Measurements from ENCODE around the gene SLC6A18. TPM values are rescaled to one million over a fixed set of nuclear protein-coding genes. Genes with fewer than 3 reads are reported as not detected.
"Not testable (repeated sequence)": the region's sequence is repeated elsewhere in the genome, so short reads cannot be mapped to it uniquely, and the experiment has no call there.

The SLC6A18 gene
- total RNA-seq, 2 donors from 2014 or later, result not detected

GRCh38 chr5:1265461-1266455 is 40.6 kb downstream of the SLC6A18 start:
- DNase-seq (ENCODE audit: low spot score), result no peak
- intact Hi-C loops (cut with DNase I), result no loop called here

- DNase-seq (ENCODE audit: low spot score), result no peak
- intact Hi-C loops (cut with DNase I), result no loop called here
Observed at GRCh38 chr5:1266791-1267190, 41.6 kb downstream of the SLC6A18 start.

DNA sequence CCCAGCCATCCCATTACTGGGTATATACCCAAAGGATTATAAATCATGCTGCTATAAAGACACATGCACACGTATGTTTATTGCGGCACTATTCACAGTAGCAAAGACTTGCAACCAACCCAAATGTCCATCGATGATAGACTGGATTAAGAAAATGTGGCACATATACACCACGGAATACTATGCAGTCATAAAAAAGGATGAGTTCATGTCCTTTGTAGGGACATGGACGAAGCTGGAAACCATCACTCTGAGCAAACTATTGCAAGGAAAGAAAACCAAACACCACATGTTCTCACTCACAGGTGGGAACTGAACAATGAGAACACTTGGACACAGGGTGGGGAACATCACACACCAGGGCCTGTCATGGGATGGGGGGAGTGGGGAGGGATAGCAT is 42.3 kb downstream of the SLC6A18 start:
- DNase-seq (ENCODE audit: low spot score); intact Hi-C loops (cut with DNase I): not testable (repeated sequence)

GRCh38 chr5:1268056-1268455 is 42.9 kb downstream of the SLC6A18 start:
- intact Hi-C loops (cut with DNase I), result no loop called here

DNA sequence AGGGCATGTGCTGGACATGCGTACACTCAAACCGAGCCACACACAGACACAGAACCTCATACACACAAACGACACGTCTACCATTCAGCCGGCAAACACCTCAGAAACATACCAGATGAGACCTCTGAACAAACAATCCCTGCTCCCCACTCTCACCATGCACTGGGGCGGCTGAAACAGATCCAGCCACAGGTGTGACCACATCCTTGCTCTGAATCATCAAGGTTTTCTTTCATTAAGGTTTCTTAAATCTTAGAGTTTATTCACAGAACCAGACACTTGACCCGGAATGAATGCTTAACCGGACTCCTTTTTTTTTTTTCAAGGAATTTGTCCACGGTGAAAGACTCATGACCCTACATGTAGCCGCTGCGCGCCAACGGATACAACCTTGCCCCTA is 43.5 kb downstream of the SLC6A18 start:
- intact Hi-C loops (cut with DNase I), result no loop called here
- no peak for DNase-seq (ENCODE audit: low spot score)

More at GRCh38 chr5:1268056-1268455, 42.9 kb downstream of the SLC6A18 start:
- DNase-seq (ENCODE audit: low spot score), result no peak

DNA sequence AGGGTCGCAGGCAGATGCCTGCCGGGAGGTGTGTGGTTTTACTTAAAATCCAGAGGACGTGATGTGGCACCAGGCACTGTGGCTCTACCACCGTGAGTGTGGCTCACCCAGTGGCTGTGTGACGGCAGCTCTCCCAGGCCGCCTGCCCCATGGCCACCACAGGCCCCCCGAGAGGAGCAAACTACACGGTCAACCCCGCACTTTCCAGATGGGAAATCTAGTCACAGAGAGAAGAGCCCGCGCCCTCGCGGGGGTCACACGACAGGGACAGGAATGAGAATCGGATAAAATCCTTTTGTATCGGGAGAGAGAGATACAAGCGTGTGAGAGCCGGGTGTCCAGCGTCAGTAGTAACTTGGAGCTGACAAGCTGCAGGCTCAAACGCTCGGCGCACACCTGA is 45.2 kb downstream of the SLC6A18 start:
- intact Hi-C loops (cut with DNase I), result no loop called here
- no peak for DNase-seq (ENCODE audit: low spot score)

GRCh38 chr5:1270933-1271914 is 46.0 kb downstream of the SLC6A18 start:
- DNase-seq (ENCODE audit: low spot score), result no peak
- intact Hi-C loops (cut with DNase I), result no loop called here

GRCh38 chr5:1272201-1272600 is 47.0 kb downstream of the SLC6A18 start:
- no peak for DNase-seq (ENCODE audit: low spot score)

GRCh38 chr5:1273745-1274144 is 48.6 kb downstream of the SLC6A18 start:
- intact Hi-C loops (cut with DNase I), result no loop called here
- no peak for DNase-seq (ENCODE audit: low spot score)

More at GRCh38 chr5:1272201-1272600, 47.0 kb downstream of the SLC6A18 start:
- intact Hi-C loops (cut with DNase I), result no loop called here

DNA sequence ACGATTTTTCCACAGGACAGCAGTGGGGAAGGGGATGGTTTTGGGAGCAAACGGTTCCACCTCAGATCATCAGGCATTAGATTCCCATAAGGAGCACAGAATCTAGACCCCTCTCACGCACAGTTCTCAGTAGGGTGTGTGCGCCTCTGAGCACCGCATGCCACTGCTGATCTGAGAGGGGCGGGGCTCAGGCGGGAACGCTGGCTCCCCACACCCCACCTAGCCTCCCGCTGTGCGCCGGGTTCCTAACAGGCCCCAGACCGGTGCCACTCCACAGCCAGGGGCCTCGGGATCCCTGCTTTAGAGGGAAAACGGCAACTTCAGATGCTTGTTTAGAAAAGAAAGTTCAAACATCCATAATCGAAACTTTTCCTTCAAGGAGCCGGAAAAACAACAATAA is 49.3 kb downstream of the SLC6A18 start:
- DNase-seq (ENCODE audit: low spot score), result no peak
- intact Hi-C loops (cut with DNase I), result no loop called here

DNA sequence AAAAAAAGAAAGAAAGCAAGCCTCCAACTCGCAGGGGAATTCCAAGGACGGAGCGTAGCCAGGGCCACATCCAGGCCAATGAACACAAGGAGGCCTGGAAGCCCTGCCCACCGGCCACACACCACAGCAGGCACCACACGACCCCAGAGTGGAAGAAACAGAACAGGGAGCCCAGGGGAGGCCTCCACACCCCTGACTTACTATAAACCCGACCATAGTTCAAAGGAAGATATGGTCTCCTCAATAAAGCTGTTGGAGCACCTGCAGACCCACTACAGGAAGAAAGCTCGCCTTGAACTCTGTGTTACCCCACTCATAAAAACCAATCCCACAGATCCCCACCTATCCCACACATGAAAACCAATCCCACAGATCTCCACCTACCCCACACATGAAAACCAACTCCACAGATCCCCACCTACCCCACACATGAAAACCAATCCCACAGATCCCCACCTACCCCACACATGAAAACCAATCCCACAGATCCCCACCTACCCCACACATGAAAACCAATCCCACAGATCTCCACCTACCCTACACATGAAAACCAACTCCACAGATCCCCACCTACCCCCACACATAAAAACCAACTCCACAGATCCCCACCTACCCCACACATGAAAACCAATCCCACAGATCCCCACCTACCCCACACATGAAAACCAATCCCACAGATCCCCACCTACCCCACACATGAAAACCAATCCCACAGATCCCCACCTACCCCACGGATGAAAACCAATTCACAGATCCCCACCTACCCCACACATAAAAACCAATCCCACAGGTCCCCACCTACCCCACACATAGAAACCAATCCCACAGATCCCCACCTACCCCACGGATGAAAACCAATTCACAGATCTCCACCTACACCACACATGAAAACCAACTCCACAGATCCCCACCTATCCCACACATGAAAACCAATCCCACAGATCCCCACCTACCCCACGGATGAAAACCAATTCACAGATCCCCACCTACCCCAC is 50.5 kb downstream of the SLC6A18 start:
- intact Hi-C loops (cut with DNase I); DNase-seq (ENCODE audit: low spot score): not testable (repeated sequence)

- intact Hi-C loops (cut with DNase I), result no loop called here
- no peak for DNase-seq (ENCODE audit: low spot score)
Observed at GRCh38 chr5:1276930-1277329, 51.7 kb downstream of the SLC6A18 start.

- DNase-seq (ENCODE audit: low spot score), result no peak
- intact Hi-C loops (cut with DNase I), result no loop called here
Observed at GRCh38 chr5:1277331-1277730, 52.1 kb downstream of the SLC6A18 start.

GRCh38 chr5:1277781-1278180 is 52.6 kb downstream of the SLC6A18 start:
- no peak for DNase-seq (ENCODE audit: low spot score)
- intact Hi-C loops (cut with DNase I), result no loop called here

- intact Hi-C loops (cut with DNase I), result no loop called here
- no peak for DNase-seq (ENCODE audit: low spot score)
Observed at GRCh38 chr5:1278216-1278615, 53.0 kb downstream of the SLC6A18 start.

DNA sequence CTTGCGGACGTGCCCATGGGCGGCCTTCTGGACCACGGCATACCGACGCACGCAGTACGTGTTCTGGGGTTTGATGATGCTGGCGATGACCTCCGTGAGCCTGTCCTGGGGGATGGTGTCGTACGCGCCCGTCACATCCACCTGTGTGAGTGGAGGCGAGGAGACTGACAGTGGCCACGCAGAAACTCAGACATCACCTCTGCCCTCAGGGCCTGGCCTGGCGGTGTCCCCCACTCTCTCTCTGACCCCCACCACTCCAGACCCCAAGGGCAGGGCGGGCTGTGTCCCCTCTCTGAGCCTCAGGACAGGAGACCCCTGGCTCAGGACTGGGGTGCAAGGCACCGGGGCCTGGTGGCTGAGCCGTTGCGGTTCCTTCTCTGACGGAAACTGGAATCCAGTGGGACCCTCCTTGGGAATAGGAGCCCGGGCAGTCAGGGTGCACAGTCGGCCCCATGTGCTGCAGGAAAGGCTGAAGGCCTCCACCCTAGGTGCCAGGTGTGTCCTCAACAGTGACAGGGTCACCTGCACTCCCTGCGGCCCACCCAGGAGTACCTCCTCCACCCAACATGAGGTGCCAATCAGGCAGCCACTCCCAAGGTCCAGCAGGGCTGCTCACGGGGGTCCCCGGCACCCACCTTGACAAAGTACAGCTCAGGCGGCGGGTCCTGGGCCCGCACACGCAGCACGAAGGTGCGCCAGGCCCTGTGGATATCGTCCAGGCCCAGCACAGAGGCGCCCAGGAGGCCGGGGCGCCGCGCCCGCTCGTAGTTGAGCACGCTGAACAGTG is 53.7 kb downstream of the SLC6A18 start:
- DNase-seq (ENCODE audit: low spot score), result peak; percentile 81

GRCh38 chr5:1279443-1280151 is 54.4 kb downstream of the SLC6A18 start:
- DNase-seq (ENCODE audit: low spot score), result peak; percentile 71
- intact Hi-C loops (cut with DNase I), result no loop called here

More for the DNA sequence above, 53.7 kb downstream of the SLC6A18 start:
- intact Hi-C loops (cut with DNase I), result no loop called here
